Limb (tissue), 2 donors: ENCODE data around the gene PRKD1.
"Not testable (repeated sequence)": the region's sequence is repeated elsewhere in the genome, so short reads cannot be mapped to it uniquely, and the experiment has no call there.

Experiments
- DNase-seq, 2 donors: peaks; one replicate each; pipeline ENCODE4 v3.0.0-alpha.2; 2016; ENCODE audit errors: extremely low spot score in 2 of 2

Gene PRKD1

GRCh38 chr14:29799464-29800095 is 128.1 kb downstream of the PRKD1 start:
- no peak for DNase-seq

- DNase-seq, result no peak
These were observed 128.8 kb downstream of the PRKD1 start for GRCh38 chr14:29798811-29799210.

- DNase-seq, result no peak
These were observed 129.5 kb downstream of the PRKD1 start for GRCh38 chr14:29798108-29798663.

- DNase-seq, result no peak
These were observed 130.8 kb downstream of the PRKD1 start for GRCh38 chr14:29796853-29797252.

GRCh38 chr14:29789475-29789874 is 138.2 kb downstream of the PRKD1 start:
- DNase-seq, result no peak

GRCh38 chr14:29788093-29788492 is 139.6 kb downstream of the PRKD1 start:
- DNase-seq, result no peak

- DNase-seq, result no peak
These were observed 144.1 kb downstream of the PRKD1 start for GRCh38 chr14:29783556-29783955.

GRCh38 chr14:29782041-29782440 is 145.6 kb downstream of the PRKD1 start:
- no peak for DNase-seq

GRCh38 chr14:29777142-29777541 is 150.5 kb downstream of the PRKD1 start:
- not testable (repeated sequence) for DNase-seq

GRCh38 chr14:29773990-29774389 is 153.7 kb downstream of the PRKD1 start:
- DNase-seq, result no peak

- DNase-seq, result no peak
These were observed 164.2 kb downstream of the PRKD1 start for GRCh38 chr14:29763342-29763858.

- no peak for DNase-seq
These were observed 167.9 kb downstream of the PRKD1 start for GRCh38 chr14:29759521-29760340.

- no peak for DNase-seq
These were observed 169.9 kb downstream of the PRKD1 start for GRCh38 chr14:29757711-29758233.

GRCh38 chr14:29757188-29757680 is 170.4 kb downstream of the PRKD1 start:
- no peak for DNase-seq

- no peak for DNase-seq
These were observed 171.6 kb downstream of the PRKD1 start for GRCh38 chr14:29756019-29756385.

- DNase-seq, result no peak
These were observed 172.2 kb downstream of the PRKD1 start for GRCh38 chr14:29755311-29756018.

- DNase-seq, result no peak
These were observed 173.5 kb downstream of the PRKD1 start for GRCh38 chr14:29754134-29754533.

GRCh38 chr14:29752221-29752923 is 175.3 kb downstream of the PRKD1 start:
- DNase-seq, result no peak

- DNase-seq, result no peak
These were observed 177.8 kb downstream of the PRKD1 start for GRCh38 chr14:29749829-29750228.

GRCh38 chr14:29749327-29749726 is 178.3 kb downstream of the PRKD1 start:
- no peak for DNase-seq

- no peak for DNase-seq
These were observed 181.8 kb downstream of the PRKD1 start for GRCh38 chr14:29745863-29746262.
